Measurements from ENCODE around the gene CD27. TPM values are rescaled to one million over a fixed set of nuclear protein-coding genes. Genes with fewer than 3 reads are reported as not detected.

The CD27 gene
- total RNA-seq, 4 donors from 2014 or later, result 0.44 to 1.7 TPM; not detected in 2

- TF ChIP-seq, protein P1, sequence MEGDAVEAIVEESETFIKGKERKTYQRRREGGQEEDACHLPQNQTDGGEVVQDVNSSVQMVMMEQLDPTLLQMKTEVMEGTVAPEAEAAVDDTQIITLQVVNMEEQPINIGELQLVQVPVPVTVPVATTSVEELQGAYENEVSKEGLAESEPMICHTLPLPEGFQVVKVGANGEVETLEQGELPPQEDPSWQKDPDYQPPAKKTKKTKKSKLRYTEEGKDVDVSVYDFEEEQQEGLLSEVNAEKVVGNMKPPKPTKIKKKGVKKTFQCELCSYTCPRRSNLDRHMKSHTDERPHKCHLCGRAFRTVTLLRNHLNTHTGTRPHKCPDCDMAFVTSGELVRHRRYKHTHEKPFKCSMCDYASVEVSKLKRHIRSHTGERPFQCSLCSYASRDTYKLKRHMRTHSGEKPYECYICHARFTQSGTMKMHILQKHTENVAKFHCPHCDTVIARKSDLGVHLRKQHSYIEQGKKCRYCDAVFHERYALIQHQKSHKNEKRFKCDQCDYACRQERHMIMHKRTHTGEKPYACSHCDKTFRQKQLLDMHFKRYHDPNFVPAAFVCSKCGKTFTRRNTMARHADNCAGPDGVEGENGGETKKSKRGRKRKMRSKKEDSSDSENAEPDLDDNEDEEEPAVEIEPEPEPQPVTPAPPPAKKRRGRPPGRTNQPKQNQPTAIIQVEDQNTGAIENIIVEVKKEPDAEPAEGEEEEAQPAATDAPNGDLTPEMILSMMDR (IDR thresholded peaks at IDR 0.05; ENCODE audit: low read depth), result no peak
These were observed 14.2 kb downstream of the CD27 start for GRCh38 chr12:6459004-6459337.

DNA sequence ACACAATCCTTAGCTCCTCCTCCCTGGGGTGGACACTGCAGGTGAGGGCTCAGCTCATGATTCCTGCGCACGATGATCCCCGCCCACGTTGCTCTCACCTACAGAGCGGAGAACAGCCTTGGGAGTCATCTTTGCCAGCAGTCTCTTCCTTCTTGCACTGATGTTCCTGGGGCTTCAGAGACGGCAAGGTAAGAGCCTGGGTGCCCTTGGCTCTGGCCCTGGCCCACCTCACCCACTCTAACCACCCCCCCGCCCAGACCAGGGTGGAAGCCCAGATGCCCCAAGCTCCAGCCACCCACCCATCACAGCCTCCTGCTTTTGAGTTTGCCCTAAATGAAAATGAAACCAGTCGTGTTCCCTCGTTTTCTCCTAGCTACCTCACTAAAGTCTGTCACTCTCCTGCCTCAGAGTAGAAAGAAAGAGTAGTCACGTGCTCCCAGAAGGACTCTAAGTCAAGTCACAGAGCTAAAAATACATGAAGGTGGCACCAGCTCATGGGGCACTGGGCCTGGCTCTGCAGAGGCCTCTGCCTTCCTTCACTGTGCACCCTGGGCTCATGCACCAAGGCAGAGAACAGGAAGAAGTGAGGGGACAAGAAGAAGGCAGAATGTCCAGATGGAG, 16.1 kb downstream of the CD27 start:
- TF ChIP-seq, protein P1 (IDR thresholded peaks at IDR 0.05; ENCODE audit: low read depth), result no peak

GRCh38 chr12:6461401-6462233, 16.9 kb downstream of the CD27 start:
- TF ChIP-seq, protein P1 (IDR thresholded peaks at IDR 0.05; ENCODE audit: low read depth), result no peak

- TF ChIP-seq, protein P1 (IDR thresholded peaks at IDR 0.05; ENCODE audit: low read depth), result no peak
These were observed 17.7 kb downstream of the CD27 start for GRCh38 chr12:6462234-6462995.

GRCh38 chr12:6463216-6463615, 18.5 kb downstream of the CD27 start:
- TF ChIP-seq, protein P1 (IDR thresholded peaks at IDR 0.05; ENCODE audit: low read depth), result no peak

DNA sequence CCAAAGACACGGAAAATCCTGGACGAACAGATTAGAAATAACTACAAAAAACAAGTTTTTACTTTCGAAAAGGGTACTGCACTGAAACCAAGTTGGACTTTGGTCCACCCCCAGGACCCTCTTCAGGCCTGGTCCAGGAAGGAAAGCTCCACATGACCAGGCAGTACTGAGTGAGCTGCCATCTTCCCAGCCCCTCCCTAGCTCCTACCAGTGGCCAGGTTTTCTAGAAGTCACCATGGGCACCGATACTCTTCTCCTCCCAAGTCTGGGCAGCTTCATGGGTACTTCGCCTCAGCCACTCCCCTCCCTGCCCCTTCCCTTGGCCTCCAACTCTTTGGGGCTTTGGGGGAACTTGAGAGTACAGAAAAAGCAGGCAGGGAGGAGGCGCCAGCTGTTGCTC, 19.1 kb downstream of the CD27 start:
- TF ChIP-seq, protein P1 (IDR thresholded peaks at IDR 0.05; ENCODE audit: low read depth), result no peak

DNA sequence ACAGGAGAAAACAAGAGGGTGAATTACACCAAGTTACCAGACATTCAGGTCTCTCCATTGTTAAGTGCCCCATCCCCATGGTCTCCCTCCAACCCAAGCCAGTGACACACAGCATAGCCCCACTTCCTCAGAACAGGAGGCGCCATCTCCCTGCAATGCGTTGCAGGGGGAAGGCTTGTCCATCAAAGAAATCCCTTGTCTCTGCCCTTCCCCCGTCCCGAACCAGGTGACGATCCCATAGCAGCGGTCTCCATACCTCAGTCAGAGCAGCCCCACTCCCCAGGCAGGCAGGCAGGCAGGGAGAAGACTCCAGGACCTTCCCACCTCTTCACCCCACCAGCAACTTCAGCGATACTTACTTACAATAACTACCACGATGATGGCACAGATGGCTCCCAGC, 19.8 kb downstream of the CD27 start:
- TF ChIP-seq, protein P1 (IDR thresholded peaks at IDR 0.05; ENCODE audit: low read depth), result no peak

Measured in subcutaneous adipose tissue (tissue), 4 donors.